Measurements from ENCODE around the gene NEK10. TPM values are rescaled to one million over a fixed set of nuclear protein-coding genes. Genes with fewer than 3 reads are reported as not detected.
"Not testable (repeated sequence)": the region's sequence is repeated elsewhere in the genome, so short reads cannot be mapped to it uniquely, and the experiment has no call there.

The NEK10 gene
- total RNA-seq, 1 donor from 2014 or later, result not detected

- no peak for DNase-seq (ENCODE audit: extremely low spot score in 2 of 2)
- intact Hi-C loops (cut with DNase I), result loop anchor here (10.0 kb wide), 1 partner anchor 373 kb away; no protein-coding TSS in a partner anchor
- no peaks in the 10 kb centered on the region for H3K4me1 ChIP-seq
- no peaks in the 10 kb centered on the region for H3K36me3 ChIP-seq
- no peak overlapping the region for H3K27ac ChIP-seq
- H3K27me3 ChIP-seq, result no peaks in the 10 kb centered on the region
- no peak overlapping the region for H3K4me3 ChIP-seq
- no peak for TF ChIP-seq POLR2AphosphoS5 (IDR thresholded peaks at IDR 0.05; ENCODE audit: insufficient read depth in 1 of 2, low read depth in 1 of 2)
- TF ChIP-seq, protein P1, sequence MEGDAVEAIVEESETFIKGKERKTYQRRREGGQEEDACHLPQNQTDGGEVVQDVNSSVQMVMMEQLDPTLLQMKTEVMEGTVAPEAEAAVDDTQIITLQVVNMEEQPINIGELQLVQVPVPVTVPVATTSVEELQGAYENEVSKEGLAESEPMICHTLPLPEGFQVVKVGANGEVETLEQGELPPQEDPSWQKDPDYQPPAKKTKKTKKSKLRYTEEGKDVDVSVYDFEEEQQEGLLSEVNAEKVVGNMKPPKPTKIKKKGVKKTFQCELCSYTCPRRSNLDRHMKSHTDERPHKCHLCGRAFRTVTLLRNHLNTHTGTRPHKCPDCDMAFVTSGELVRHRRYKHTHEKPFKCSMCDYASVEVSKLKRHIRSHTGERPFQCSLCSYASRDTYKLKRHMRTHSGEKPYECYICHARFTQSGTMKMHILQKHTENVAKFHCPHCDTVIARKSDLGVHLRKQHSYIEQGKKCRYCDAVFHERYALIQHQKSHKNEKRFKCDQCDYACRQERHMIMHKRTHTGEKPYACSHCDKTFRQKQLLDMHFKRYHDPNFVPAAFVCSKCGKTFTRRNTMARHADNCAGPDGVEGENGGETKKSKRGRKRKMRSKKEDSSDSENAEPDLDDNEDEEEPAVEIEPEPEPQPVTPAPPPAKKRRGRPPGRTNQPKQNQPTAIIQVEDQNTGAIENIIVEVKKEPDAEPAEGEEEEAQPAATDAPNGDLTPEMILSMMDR (IDR thresholded peaks at IDR 0.05), result peak; percentile 63 to 81 (median 80)
- H3K9me3 ChIP-seq, result no peaks in the 10 kb centered on the region
Measured at GRCh38 chr3:27312044-27312668, 57.0 kb downstream of the NEK10 start.

DNA sequence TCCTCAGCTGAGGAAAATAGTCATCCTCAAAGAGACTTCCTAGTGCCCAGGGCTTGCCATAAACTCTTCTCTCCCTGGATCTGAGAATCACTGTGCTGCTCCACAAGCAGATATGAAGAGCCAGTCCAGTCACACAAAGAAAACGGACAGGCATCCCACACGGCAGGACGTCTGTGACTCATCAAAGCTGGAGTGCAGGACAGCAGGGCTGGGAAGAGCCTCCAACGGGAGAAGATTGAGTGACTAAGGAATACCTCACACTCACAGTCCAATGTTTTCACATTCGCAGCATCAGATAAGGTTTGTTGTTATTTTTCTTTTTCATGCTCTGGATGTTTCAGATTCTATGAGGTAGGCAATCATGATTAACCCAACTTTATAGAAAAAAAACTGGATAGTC lies 57.8 kb downstream of the NEK10 start:
- intact Hi-C loops (cut with DNase I), result loop anchor here (10.0 kb wide), 1 partner anchor 373 kb away; no protein-coding TSS in a partner anchor
- Histone ChIP-seq H3K4me3 (no peak overlapping the region), H3K27ac (no peak overlapping the region), H3K4me1 (no peaks in the 10 kb centered on the region), H3K36me3 (no peaks in the 10 kb centered on the region), H3K27me3 (no peaks in the 10 kb centered on the region), H3K9me3 (no peaks in the 10 kb centered on the region)
- no peak for DNase-seq (ENCODE audit: extremely low spot score in 2 of 2)
- TF ChIP-seq, protein P1 (IDR thresholded peaks at IDR 0.05), result no peak
- TF ChIP-seq POLR2A (IDR thresholded peaks at IDR 0.05), result no peak
- TF ChIP-seq POLR2AphosphoS5 (IDR thresholded peaks at IDR 0.05; ENCODE audit: insufficient read depth in 1 of 2, low read depth in 1 of 2), result no peak

GRCh38 chr3:27310688-27311087 lies 58.5 kb downstream of the NEK10 start:
- Histone ChIP-seq H3K9me3 (no peaks in the 10 kb centered on the region), H3K4me3 (no peak overlapping the region), H3K27me3 (no peaks in the 10 kb centered on the region), H3K36me3 (no peaks in the 10 kb centered on the region), H3K27ac (no peak overlapping the region), H3K4me1 (no peaks in the 10 kb centered on the region)
- TF ChIP-seq POLR2AphosphoS5 (IDR thresholded peaks at IDR 0.05; ENCODE audit: insufficient read depth in 1 of 2, low read depth in 1 of 2), result no peak
- no peak for TF ChIP-seq POLR2A (IDR thresholded peaks at IDR 0.05)
- TF ChIP-seq, protein P1 (IDR thresholded peaks at IDR 0.05), result no peak
- no peak for DNase-seq (ENCODE audit: extremely low spot score in 2 of 2)
- intact Hi-C loops (cut with DNase I), result loop anchor here (10.0 kb wide), 1 partner anchor 374 kb away; no protein-coding TSS in a partner anchor

GRCh38 chr3:27307566-27307965 lies 61.6 kb downstream of the NEK10 start:
- TF ChIP-seq POLR2A (IDR thresholded peaks at IDR 0.05), result no peak
- TF ChIP-seq, protein P1 (IDR thresholded peaks at IDR 0.05), result no peak
- no peak for TF ChIP-seq POLR2AphosphoS5 (IDR thresholded peaks at IDR 0.05; ENCODE audit: insufficient read depth in 1 of 2, low read depth in 1 of 2)

GRCh38 chr3:27302891-27303290 lies 66.3 kb downstream of the NEK10 start:
- no peak for TF ChIP-seq POLR2A (IDR thresholded peaks at IDR 0.05)
- TF ChIP-seq, protein P1 (IDR thresholded peaks at IDR 0.05), result no peak
- no peak for TF ChIP-seq POLR2AphosphoS5 (IDR thresholded peaks at IDR 0.05; ENCODE audit: insufficient read depth in 1 of 2, low read depth in 1 of 2)
- intact Hi-C loops (cut with DNase I), result no loop called here
- Histone ChIP-seq H3K4me3 (no peak overlapping the region), H3K9me3 (no peaks in the 10 kb centered on the region), H3K36me3 (no peaks in the 10 kb centered on the region), H3K4me1 (no peaks in the 10 kb centered on the region), H3K27ac (no peak overlapping the region), H3K27me3 (no peaks in the 10 kb centered on the region)
- DNase-seq (ENCODE audit: extremely low spot score in 2 of 2), result no peak

More at GRCh38 chr3:27307566-27307965, 61.6 kb downstream of the NEK10 start:
- intact Hi-C loops (cut with DNase I), result no loop called here
- no peak overlapping the region for H3K4me3 ChIP-seq
- no peak overlapping the region for H3K27ac ChIP-seq
- no peaks in the 10 kb centered on the region for H3K9me3 ChIP-seq
- H3K27me3 ChIP-seq, result no peaks in the 10 kb centered on the region
- DNase-seq (ENCODE audit: extremely low spot score in 2 of 2), result no peak
- no peaks in the 10 kb centered on the region for H3K4me1 ChIP-seq
- no peaks in the 10 kb centered on the region for H3K36me3 ChIP-seq

DNA sequence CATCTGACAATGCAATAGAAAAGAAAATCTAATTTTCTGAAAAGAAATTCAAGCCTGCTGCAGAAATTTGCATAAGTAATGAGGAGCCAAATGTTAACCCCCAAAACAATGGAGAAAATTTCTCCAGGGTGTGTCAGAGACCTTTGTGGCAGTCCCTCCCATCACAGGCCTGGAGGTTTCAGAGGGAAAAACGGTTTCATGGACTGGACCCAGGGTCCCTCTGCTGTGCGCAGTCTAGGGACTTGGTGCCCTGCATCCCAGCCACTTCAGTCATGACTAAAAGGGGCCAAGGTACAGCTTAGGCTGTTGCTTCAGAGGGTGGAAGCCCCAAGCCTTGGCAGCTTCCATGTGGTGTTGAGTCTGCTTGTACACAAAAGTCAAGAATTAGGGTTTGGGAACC lies 70.2 kb downstream of the NEK10 start:
- H3K4me1 ChIP-seq; H3K27me3 ChIP-seq; DNase-seq (ENCODE audit: extremely low spot score in 2 of 2); intact Hi-C loops (cut with DNase I); H3K36me3 ChIP-seq; H3K4me3 ChIP-seq; H3K27ac ChIP-seq; H3K9me3 ChIP-seq: not testable (repeated sequence)
